Liver (tissue), 9 donors: ENCODE measurements around the gene CD6. TPM values are rescaled to one million over a fixed set of nuclear protein-coding genes. Genes with fewer than 3 reads are reported as not detected.

ENCODE experiments used
- DNase-seq: peaks from one replicate; pipeline ENCODE4 v3.0.0-alpha.2; 2017; ENCODE audit warnings: low spot score
- H3K27ac ChIP-seq, 2 donors: one replicate each; pipeline ENCODE4 v1.7.0; 2013; ENCODE audit warnings: inconsistent platforms in 2 of 2, low read length in 2 of 2, control low read depth in 1 of 2, low read depth in 1 of 2, mild to moderate bottlenecking in 1 of 2
- H3K27me3 ChIP-seq, 4 donors: one replicate each; pipeline versions ENCODE4 v1.6.1 to v1.7.0; 2013; ENCODE audit warnings: low read length in 3 of 4, inconsistent platforms in 1 of 4, mild to moderate bottlenecking in 1 of 4, moderate library complexity in 1 of 4; ENCODE audit not compliant: control insufficient read depth in 4 of 4, insufficient read depth in 4 of 4
- H3K36me3 ChIP-seq, 4 donors: one replicate each; pipeline versions ENCODE4 v1.6.1 to v1.7.0; 2013; ENCODE audit warnings: low read length in 3 of 4, mild to moderate bottlenecking in 3 of 4, low read depth in 1 of 4, moderate library complexity in 1 of 4; ENCODE audit not compliant: control insufficient read depth in 4 of 4, insufficient read depth in 3 of 4
- H3K4me1 ChIP-seq, 4 donors: one replicate each; pipeline versions ENCODE4 v1.6.1 to v1.7.0; 2013; ENCODE audit warnings: low read length in 3 of 4, mild to moderate bottlenecking in 3 of 4, moderate library complexity in 1 of 4; ENCODE audit not compliant: control insufficient read depth in 4 of 4, insufficient read depth in 4 of 4
- H3K4me3 ChIP-seq, 3 donors: one replicate each; pipeline versions ENCODE4 v1.6.1 to v1.7.0; 2013; ENCODE audit warnings: low read length in 3 of 3, control low read depth in 1 of 3, low read depth in 1 of 3, mild to moderate bottlenecking in 1 of 3
- H3K9ac ChIP-seq, 2 donors: one replicate each; pipeline ENCODE4 v1.7.0; 2013; ENCODE audit warnings: low read length in 2 of 2, mild to moderate bottlenecking in 2 of 2, moderate library complexity in 2 of 2, control low read depth in 1 of 2, low read depth in 1 of 2
- H3K9me3 ChIP-seq, 4 donors: one replicate each; pipeline versions ENCODE4 v1.6.1 to v1.7.0; 2013; ENCODE audit warnings: low read length in 3 of 4; ENCODE audit not compliant: control insufficient read depth in 4 of 4
- ATF3 ChIP-seq: IDR thresholded peaks from 2 replicates; pipeline ENCODE4 v1.6.1; 2016; ENCODE audit warnings: antibody characterized with exemption
- CTCF ChIP-seq: fragments of 150-350 bp; IDR thresholded peaks from 2 replicates; pipeline ENCODE4 v1.5.1; 2017; ENCODE audit warnings: improper control_type of control experiment, low read depth, low read length; ENCODE audit not compliant: missing input control
- EGR1 ChIP-seq, 2 donors: IDR thresholded peaks; 2 replicates each; pipeline ENCODE4 v1.6.1; 2016 to 2018; ENCODE audit warnings: antibody characterized with exemption in 2 of 2, low read depth in 2 of 2
- FOXA1 ChIP-seq: IDR thresholded peaks from 2 replicates; pipeline ENCODE4 v1.6.1; 2016; ENCODE audit warnings: antibody characterized with exemption
- FOXA2 ChIP-seq: IDR thresholded peaks from 2 replicates; pipeline ENCODE4 v1.6.1; 2016; ENCODE audit warnings: antibody characterized with exemption
- HNF4A ChIP-seq, 2 donors: conservative IDR thresholded peaks; 2 replicates each; pipeline ENCODE4 v1.6.1; 2016; ENCODE audit warnings: antibody characterized with exemption in 2 of 2, mild to moderate bottlenecking in 2 of 2
- HNF4G ChIP-seq: IDR thresholded peaks from 2 replicates; pipeline ENCODE4 v1.6.1; 2016; ENCODE audit warnings: antibody characterized with exemption
- JUND ChIP-seq, 2 donors: IDR thresholded peaks; 2 replicates each; pipeline ENCODE4 v1.6.1; 2016; ENCODE audit warnings: antibody characterized with exemption in 2 of 2
- MAX ChIP-seq: IDR thresholded peaks from 2 replicates; pipeline ENCODE4 v1.6.1; 2016; ENCODE audit warnings: antibody characterized with exemption
- NR2F2 ChIP-seq: IDR thresholded peaks from 2 replicates; pipeline ENCODE4 v1.6.1; 2016; ENCODE audit warnings: antibody characterized with exemption
- RAD21 ChIP-seq, 2 donors: IDR thresholded peaks; 2 replicates each; pipeline ENCODE4 v1.6.1; 2016; ENCODE audit warnings: antibody characterized with exemption in 2 of 2, mild to moderate bottlenecking in 2 of 2
- REST ChIP-seq: IDR thresholded peaks from 2 replicates; pipeline ENCODE4 v1.6.1; 2016; ENCODE audit warnings: antibody characterized with exemption, mild to moderate bottlenecking
- RXRA ChIP-seq, 2 donors: IDR thresholded peaks; 2 replicates each; pipeline ENCODE4 v1.6.1; 2017 to 2018; ENCODE audit warnings: antibody characterized with exemption in 2 of 2, mild to moderate bottlenecking in 1 of 2
- SP1 ChIP-seq: IDR thresholded peaks from 2 replicates; pipeline ENCODE4 v1.6.1; 2018; ENCODE audit warnings: antibody characterized with exemption, mild to moderate bottlenecking
- TAF1 ChIP-seq: conservative IDR thresholded peaks from 2 replicates; pipeline ENCODE4 v1.6.1; 2016; ENCODE audit warnings: antibody characterized with exemption, mild to moderate bottlenecking
- YY1 ChIP-seq: IDR thresholded peaks from 2 replicates; pipeline ENCODE4 v1.6.1; 2016; ENCODE audit warnings: antibody characterized with exemption, mild to moderate bottlenecking
- ZBTB33 ChIP-seq: IDR thresholded peaks from 2 replicates; pipeline ENCODE4 v1.6.1; 2016; ENCODE audit warnings: antibody characterized with exemption
- WGBS: extraction: QIAGEN DNeasy Blood & Tissue Kit; methylation state at CpG from one replicate; pipeline ENCODE4 v1.1.7; 2013; 5-methylcytosine and 5-hydroxymethylcytosine counted together
- polyA plus RNA-seq, 2 donors: library from polyadenylated mRNA; stranded (reverse) in 1 of 2; unstranded in 1 of 2; fragments of 200-250 nt in 1 of 2; fragments of >200 nt in 1 of 2; fragmentation: Nextera tagmentation in 1 of 2; extraction: Ambion mirVana in 1 of 2; gene quantifications; one replicate each; pipeline versions ENCODE4 v1.2.1 to v1.2.3, GENCODE V29; 2013 to 2015
- total RNA-seq, 2 donors: library from RNA; depleted of rRNA; stranded (reverse); fragments of >200 nt; gene quantifications; one replicate each; pipeline ENCODE4 v1.2.3, GENCODE V29; 2014
- donor health status: healthy.
- donor health status: healthy.
- donor health status: healthy.
- donor health status: healthy.
- donor health status: healthy.

Gene CD6
- total and polyA plus RNA-seq, 4 donors = 0.31 to 0.59 (median 0.45) TPM

- WGBS = 86% methylated on average over 8 of the region's 8 CpGs
- H3K27ac ChIP-seq = no peak overlapping the region
- no peak overlapping the region for H3K4me3 ChIP-seq
- H3K9me3 ChIP-seq = no peaks in the 10 kb centered on the region
- no peaks in the 10 kb centered on the region for H3K4me1 ChIP-seq
- peak; percentile 5 for DNase-seq
- no peaks in the 10 kb centered on the region for H3K36me3 ChIP-seq
- H3K9ac ChIP-seq = no peak overlapping the region
- TF ChIP-seq NR2F2 (no peak), CTCF (no peak), TAF1 (no peak), FOXA1 (no peak), HNF4G (no peak), REST (no peak), ATF3 (no peak), JUND (IDR thresholded peaks at IDR 0.05) (no peak), FOXA2 (no peak), YY1 (no peak), ZBTB33 (no peak), RAD21 (IDR thresholded peaks at IDR 0.05) (no peak), EGR1 (IDR thresholded peaks at IDR 0.05; ENCODE audit: low read depth in 2 of 2) (no peak), RXRA (IDR thresholded peaks at IDR 0.05) (no peak), SP1 (no peak), MAX (no peak), HNF4A (conservative IDR thresholded peaks at IDR 0.05) (no peak)
- H3K27me3 ChIP-seq = no peaks in the 10 kb centered on the region
These were observed 95.2 kb downstream of the CD6 start for GRCh38 chr11:61066645-61067044.
